GM12878 (cell line): Measurements from ENCODE around the gene RAD51B. TPM values are rescaled to one million over a fixed set of nuclear protein-coding genes. Genes with fewer than 3 reads are reported as not detected.
A peak's percentile ranks its signal among the peaks of the same experiment; 100 is the strongest.

ENCODE experiments used
- ATAC-seq: fragments of 200-7000 bp; cut with Tn5 transposase; 3 replicates; pipeline ENCODE4 v1.9.1; 2020; ENCODE audit warnings: mild to moderate bottlenecking, moderate library complexity
- BruUV-seq: library from RNA; stranded (reverse); fragments of 400-500 nt; replicated peaks from 2 replicates; lab custom pipeline; 2021; lab: Mats Ljungman, UMichigan
- CTCF ChIA-PET: fragments of 300-600 bp; sonication (Branson Sonifier 250); formaldehyde crosslinking; extraction: SDS; loops from one replicate; lab custom pipeline; 2021; ENCODE audit warnings: inconsistent platforms; lab: Yijun Ruan, JAX
- POLR2A ChIA-PET: fragments of 350-600 bp; formaldehyde crosslinking; extraction: SDS; loops from one replicate; lab custom pipeline; 2021; ENCODE audit warnings: inconsistent platforms; lab: Charles Lee
- RAD21 ChIA-PET: fragments of 300-600 bp; sonication (Branson Sonifier 250); formaldehyde crosslinking; loops from one replicate; lab custom pipeline; 2023; ENCODE audit warnings: antibody characterized with exemption; ENCODE audit not compliant: unreplicated experiment; lab: Charles Lee
- SMC1A ChIA-PET: fragments of 300-600 bp; sonication (Branson Sonifier 250); formaldehyde crosslinking; loops from one replicate; lab custom pipeline; 2023; ENCODE audit not compliant: unreplicated experiment, uncharacterized antibody; lab: Charles Lee
- DNase-seq: peaks from one replicate; pipeline ENCODE4 v3.0.0-alpha.2; 2011; ENCODE audit warnings: low read depth, low spot score
- FAIRE-seq: peaks from 3 replicates; lab custom pipeline; 2011; peaks lifted over from hg19 to GRCh38; lab: Jason Lieb, UNC
- H2AFZ ChIP-seq: 2 replicates; pipeline ENCODE4 v1.6.0; 2011; ENCODE audit warnings: low read depth, low read length, control low read depth; ENCODE audit not compliant: control insufficient read depth
- H3K27ac ChIP-seq: 2 replicates; pipeline ENCODE4 v1.5.1; 2011; ENCODE audit warnings: control low read depth; ENCODE audit not compliant: control insufficient read depth, insufficient read depth
- H3K27me3 ChIP-seq, 2 experiments: replicated peaks in 1 of 2; 2 replicates each; pipeline versions ENCODE4 v1.6.0 to v1.6.1; 2011; ENCODE audit warnings: low read length in 1 of 2; ENCODE audit not compliant: control insufficient read depth in 2 of 2, insufficient read depth in 2 of 2
- H3K36me3 ChIP-seq, 2 experiments: 2 replicates each; pipeline ENCODE4 v1.5.1; 2011; ENCODE audit warnings: low read length in 1 of 2; ENCODE audit not compliant: control insufficient read depth in 2 of 2, insufficient read depth in 2 of 2
- H3K4me1 ChIP-seq: 2 replicates; pipeline ENCODE4 v1.6.1; 2011; ENCODE audit warnings: mild to moderate bottlenecking, low read length, moderate library complexity, mixed read lengths; ENCODE audit not compliant: control insufficient read depth, insufficient read depth
- H3K4me2 ChIP-seq: 2 replicates; pipeline ENCODE4 v1.6.0; 2011; ENCODE audit warnings: control low read depth; ENCODE audit not compliant: control insufficient read depth, insufficient read depth
- H3K4me3 ChIP-seq: fragments of 200-600 bp; sonication (generic); 2 replicates; pipeline ENCODE4 v1.5.1; 2016
- H3K79me2 ChIP-seq: 2 replicates; pipeline ENCODE4 v1.6.0; 2011; ENCODE audit warnings: low read length; ENCODE audit not compliant: control insufficient read depth, insufficient read depth
- H3K9ac ChIP-seq: 2 replicates; pipeline ENCODE4 v1.8.0; 2011; ENCODE audit warnings: low read length, control low read depth, mixed read lengths; ENCODE audit not compliant: control insufficient read depth, insufficient read depth
- H3K9me3 ChIP-seq: replicated peaks from 3 replicates; pipeline ENCODE4 v1.5.1; 2011; ENCODE audit warnings: mild to moderate bottlenecking, low read length; ENCODE audit not compliant: control insufficient read depth, insufficient read depth
- H4K20me1 ChIP-seq: 2 replicates; pipeline ENCODE4 v1.6.0; 2011; ENCODE audit not compliant: control insufficient read depth, insufficient read depth
- ATF3 ChIP-seq: IDR thresholded peaks from 2 replicates; pipeline ENCODE4 v1.6.1; 2011; ENCODE audit warnings: low read depth, mild to moderate bottlenecking, low read length, moderate library complexity, borderline replicate concordance; ENCODE audit errors: extremely low read depth
- ATF7 ChIP-seq: fragments of 450-650 bp; IDR thresholded peaks from 2 replicates; pipeline ENCODE4 v1.6.1; 2016; ENCODE audit warnings: low read depth, mild to moderate bottlenecking
- CHD4 ChIP-seq: fragments of 200-600 bp; sonication (generic); IDR thresholded peaks from 2 replicates; pipeline ENCODE4 v1.6.1; 2016; ENCODE audit warnings: mild to moderate bottlenecking
- CREB1 ChIP-seq: IDR thresholded peaks from 2 replicates; pipeline ENCODE4 v1.6.1; 2012; ENCODE audit warnings: low read depth, mild to moderate bottlenecking, inconsistent platforms
- CTCF ChIP-seq, 3 experiments: IDR thresholded peaks in 2 of 3; conservative IDR thresholded peaks in 1 of 3; 2 replicates each; pipeline ENCODE4 v1.5.1; 2011; ENCODE audit warnings: low read depth in 3 of 3, low read length in 3 of 3, mild to moderate bottlenecking in 3 of 3, control low read depth in 2 of 3, moderate library complexity in 2 of 3, inconsistent platforms in 1 of 3, mixed read lengths in 1 of 3; ENCODE audit not compliant: control insufficient read depth in 2 of 3, insufficient read depth in 1 of 3; ENCODE audit errors: extremely low read depth in 1 of 3
- EZH2 ChIP-seq: IDR thresholded peaks from 2 replicates; pipeline ENCODE4 v1.6.1; 2012; ENCODE audit warnings: low read depth, mild to moderate bottlenecking, control low read depth, inconsistent platforms, low read length, borderline replicate concordance; ENCODE audit not compliant: control insufficient read depth
- MYC ChIP-seq: IDR thresholded peaks from 2 replicates; pipeline ENCODE4 v1.6.1; 2011; ENCODE audit warnings: mild to moderate bottlenecking, low read length, moderate library complexity, inconsistent platforms; ENCODE audit not compliant: insufficient read depth, insufficient replicate concordance, insufficient read length, severe bottlenecking
- PKNOX1 ChIP-seq: fragments of 450-650 bp; IDR thresholded peaks from 2 replicates; pipeline ENCODE4 v1.6.1; 2016; ENCODE audit warnings: mild to moderate bottlenecking
- SMAD5 ChIP-seq: IDR thresholded peaks from 2 replicates; pipeline ENCODE4 v1.6.1; 2016; ENCODE audit warnings: antibody characterized with exemption, low read depth
- ZNF207 ChIP-seq: fragments of 450-650 bp; IDR thresholded peaks from 2 replicates; pipeline ENCODE4 v1.6.1; 2014; ENCODE audit warnings: antibody characterized with exemption, mild to moderate bottlenecking, borderline replicate concordance
- ZNF592 ChIP-seq: fragments of 450-650 bp; IDR thresholded peaks from 2 replicates; pipeline ENCODE4 v1.6.1; 2017; ENCODE audit warnings: mild to moderate bottlenecking, moderate library complexity
- WGBS: methylation state at CpG from one replicate; pipeline ENCODE4 v1.1.6; 2016; ENCODE audit warnings: low lambda C conversion rate; ENCODE audit not compliant: insufficient replicate concordance, insufficient coverage; ENCODE audit errors: missing lambda C conversion rate; 5-methylcytosine and 5-hydroxymethylcytosine counted together
- in situ Hi-C: fragments of 300-500 bp; cut with MboI; formaldehyde crosslinking; loops from 9 replicates; pipeline ENCODE4 v1.14.3; 2018; ENCODE audit warnings: mixed read lengths
- intact Hi-C: fragments of 100-400 bp; cut with micrococcal nuclease; formaldehyde crosslinking; loops from one replicate; pipeline ENCODE4 v1.14.2; 2022; ENCODE audit not compliant: unreplicated experiment
- polyA plus RNA-seq, 11 experiments: library from polyadenylated mRNA; depleted of rRNA in 4 of 11; unstranded in 6 of 11; stranded (reverse) in 5 of 11; fragments of >200 nt; fragmentation: Nextera tagmentation in 4 of 11; fragmentation: Illumina TruSeq in 1 of 11; extraction: Ambion mirVana in 4 of 11; extraction: Trizol in 1 of 11; gene quantifications; 1 replicate in 1 of 11; 2 replicates in 10 of 11; pipeline versions ENCODE4 v1.2.1 to v1.2.3, GENCODE V29; 2011 to 2016; ENCODE audit warnings: inconsistent platforms in 2 of 11, missing spikeins in 2 of 11, low read depth in 1 of 11
- total RNA-seq, 4 experiments: library from RNA; depleted of rRNA in 3 of 4; stranded (reverse); fragments of >200 nt in 3 of 4; fragmentation: Illumina TruSeq in 1 of 4; extraction: Trizol in 1 of 4; gene quantifications; 2 replicates each; pipeline versions ENCODE4 v1.2.1 to v1.2.3, GENCODE V29; 2013 to 2021

Gene RAD51B
- total and polyA plus RNA-seq, 10 of the 15 experiments (the other 5 are each of a cell fraction or from before 2014, with no cell fraction given): 9.8 to 26.8 (median 21.3) TPM

DNA sequence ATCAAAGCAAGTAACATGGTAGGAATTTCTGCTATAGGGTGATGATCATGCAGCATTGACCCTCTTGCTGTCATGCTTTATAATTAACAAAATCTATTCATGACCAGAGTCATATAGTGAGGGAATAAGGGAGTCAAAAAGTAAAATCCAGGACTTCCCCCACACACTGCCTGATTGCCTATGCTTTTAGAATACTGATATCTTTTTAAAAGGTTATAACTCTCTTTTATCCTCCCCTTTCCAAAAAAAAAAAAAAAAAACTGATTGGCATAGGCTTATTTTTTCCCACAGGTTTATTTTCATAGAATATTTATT lies 921.9 kb downstream of the RAD51B start (continued):
- TF ChIP-seq CTCF (IDR thresholded peaks at IDR 0.05 in 2 of 3, conservative IDR thresholded peaks at IDR 0.05 in 1 of 3; ENCODE audit: control insufficient read depth in 2 of 3, extremely low read depth in 1 of 3, insufficient read depth in 1 of 3, low read depth in 3 of 3, low read length in 3 of 3) (no peak), ATF3 (no peak), MYC (no peak)

- WGBS: 22% methylated on average over 6 of the region's 6 CpGs
- FAIRE-seq (peak; percentile 91), DNase-seq (peak; percentile 93), ATAC-seq (peak; percentile 97)
- peak overlapping the region; percentile 15; the same call in 1 of the 2 replicates for H3K4me2 ChIP-seq
- H3K4me1 ChIP-seq: peaks cover 13% of the 10 kb centered on the region
- BruUV-seq: no TSS peak
- POLR2A ChIA-PET: no interaction called here
- H4K20me1 ChIP-seq: no peaks in the 10 kb centered on the region
- SMC1A ChIA-PET: interaction anchor here (1.2 to 1.6 kb wide), 2 partner anchors 8 to 53 kb away, joined by 3 read pairs; no protein-coding TSS in a partner anchor
- no peak overlapping the region for H3K27ac ChIP-seq
- no peaks in the 10 kb centered on the region for H3K36me3 ChIP-seq
- peaks cover 5% of the 10 kb centered on the region for H3K9me3 ChIP-seq
- no peaks in the 10 kb centered on the region for H3K27me3 ChIP-seq
- H3K4me3 ChIP-seq: no peak overlapping the region
- CTCF ChIA-PET: interaction anchor here (0.6 kb wide), 1 partner anchor 529 kb away, joined by 3 read pairs; no protein-coding TSS in a partner anchor
- in situ Hi-C loops: no loop called here
- RAD21 ChIA-PET: interaction anchor here (0.6 to 1.4 kb wide), 3 partner anchors 9 to 465 kb away, joined by 3 read pairs; no protein-coding TSS in a partner anchor
- H3K79me2 ChIP-seq: no peaks in the 10 kb centered on the region
- H3K9ac ChIP-seq: no peak overlapping the region
- intact Hi-C loops: loop anchor here (5.0 kb wide), 2 partner anchors 235 to 475 kb away; no protein-coding TSS in a partner anchor
- no peak overlapping the region for H2AFZ ChIP-seq
- no peak; the same call in 1 of the 2 replicates for TF ChIP-seq ZNF207
- no peak for TF ChIP-seq ZNF592
- TF ChIP-seq PKNOX1: no peak
- TF ChIP-seq EZH2: no peak
- no peak for TF ChIP-seq CHD4
- TF ChIP-seq SMAD5: no peak
- TF ChIP-seq CREB1: peak; percentile 65
- peak; percentile 76 for TF ChIP-seq ATF7
These were observed 922.4 kb downstream of the RAD51B start for GRCh38 chr14:68741839-68742470.
